ENCODE data around the gene SLC25A13.
"Not testable (repeated sequence)": the region's sequence is repeated elsewhere in the genome, so short reads cannot be mapped to it uniquely, and the experiment has no call there.

SLC25A13 gene

DNA sequence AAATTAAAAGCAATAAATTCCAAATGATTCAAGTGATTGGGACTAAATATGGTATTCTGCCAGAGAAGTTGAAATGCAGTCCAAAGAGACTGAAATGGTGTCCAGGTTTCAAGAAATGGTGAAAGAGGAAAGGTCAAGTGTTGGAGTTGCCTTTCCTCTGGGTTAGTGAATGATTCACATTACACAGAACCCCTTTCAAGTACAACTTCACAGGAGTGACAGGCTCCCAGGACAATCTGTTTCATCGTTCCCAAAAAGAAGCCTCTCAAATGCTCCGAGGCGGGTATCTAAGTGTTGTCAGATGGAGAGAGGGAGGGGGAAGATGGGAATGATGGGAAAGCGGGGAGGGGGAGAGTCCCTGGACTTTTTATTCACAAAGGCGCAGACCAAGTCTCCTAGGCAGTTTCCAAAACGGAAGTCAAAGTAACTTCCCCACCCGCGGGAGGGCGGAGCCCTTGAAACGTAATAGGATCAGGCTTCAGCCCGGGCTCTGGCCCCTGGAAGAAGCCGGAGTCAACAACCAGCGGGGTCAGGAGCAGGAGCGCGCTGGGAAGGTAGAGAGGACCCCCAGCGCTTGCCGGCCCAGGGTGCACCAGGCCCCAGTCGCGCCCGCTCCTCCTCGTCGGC, 754 bp downstream of the SLC25A13 start:
- peak; percentile 92 for DNase-seq

DNA sequence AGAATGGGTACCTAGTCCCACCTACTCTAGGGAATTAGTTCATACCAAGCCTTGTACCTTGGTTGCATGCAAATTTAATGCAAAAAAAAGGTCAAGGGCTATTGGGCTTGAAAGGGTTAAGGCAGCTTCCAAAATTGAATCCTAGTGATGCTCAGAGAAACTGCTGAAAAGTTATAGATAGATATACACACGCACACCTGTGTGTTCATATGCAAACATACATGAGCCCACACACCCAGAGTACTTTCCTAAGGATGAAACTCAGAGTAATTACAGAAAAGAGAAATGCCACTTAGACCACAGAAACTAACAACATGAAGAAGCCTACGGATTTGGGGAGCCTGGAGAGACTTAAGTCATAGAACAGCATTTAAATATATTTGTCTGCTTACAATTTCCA, 1.5 kb downstream of the SLC25A13 start:
- no peak for DNase-seq

DNA sequence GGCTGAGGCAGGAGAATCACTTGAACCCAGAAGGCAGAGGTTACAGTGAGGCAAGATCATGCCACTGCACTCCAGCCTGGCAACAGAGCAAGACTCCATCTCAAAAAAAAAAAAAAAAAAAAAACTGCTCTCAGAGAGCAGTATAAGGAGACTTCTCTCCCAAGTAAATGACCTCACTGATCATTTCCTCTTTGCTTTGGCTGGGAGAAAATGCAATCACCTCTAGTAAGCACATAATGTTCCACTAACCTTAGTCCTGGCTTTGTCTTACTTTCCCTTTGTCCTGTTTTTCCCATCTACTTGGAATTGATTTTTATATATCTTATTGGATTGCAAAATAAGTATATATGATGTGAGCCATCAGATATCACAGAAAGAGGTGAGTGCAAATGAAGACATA, 2.5 kb downstream of the SLC25A13 start:
- no peak for DNase-seq

DNA sequence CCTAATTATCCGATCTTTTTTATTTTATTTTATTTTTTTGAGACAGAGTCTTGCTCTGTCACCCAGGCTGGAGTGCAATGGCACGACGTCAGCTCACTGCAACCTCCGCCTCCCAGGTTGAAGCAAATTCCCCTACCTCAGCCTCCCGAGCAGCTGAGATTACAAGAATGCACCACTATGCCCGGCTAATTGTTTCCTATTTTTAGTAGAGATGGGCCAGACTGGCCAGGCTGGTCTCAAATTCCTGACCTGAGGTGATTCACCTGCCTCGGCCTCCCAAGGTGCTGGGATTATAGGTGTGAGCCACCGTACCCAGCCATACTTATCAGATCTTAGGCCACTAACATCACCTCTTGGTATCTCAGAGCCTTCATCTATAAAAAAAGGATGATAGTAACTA, 4.9 kb downstream of the SLC25A13 start:
- DNase-seq, result no peak

DNA sequence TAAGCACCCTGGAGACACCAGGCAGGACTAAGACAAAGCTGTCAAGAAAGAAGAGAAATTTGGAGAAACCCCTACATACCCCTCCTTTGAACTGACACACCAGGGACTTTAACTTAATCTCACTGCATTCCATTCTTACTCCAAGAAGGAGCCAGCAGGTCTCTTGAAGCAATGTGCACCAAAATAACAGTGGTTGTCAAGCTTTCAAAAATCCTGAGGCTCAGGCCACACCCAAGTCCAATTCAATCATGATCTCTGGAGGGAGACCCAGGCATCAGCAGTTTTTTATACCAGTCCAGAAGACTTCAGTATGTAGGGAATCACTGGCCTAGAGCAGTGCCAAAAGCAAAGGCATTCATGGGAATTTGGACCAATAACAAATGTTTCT, 6.8 kb downstream of the SLC25A13 start:
- no peak for DNase-seq

DNA sequence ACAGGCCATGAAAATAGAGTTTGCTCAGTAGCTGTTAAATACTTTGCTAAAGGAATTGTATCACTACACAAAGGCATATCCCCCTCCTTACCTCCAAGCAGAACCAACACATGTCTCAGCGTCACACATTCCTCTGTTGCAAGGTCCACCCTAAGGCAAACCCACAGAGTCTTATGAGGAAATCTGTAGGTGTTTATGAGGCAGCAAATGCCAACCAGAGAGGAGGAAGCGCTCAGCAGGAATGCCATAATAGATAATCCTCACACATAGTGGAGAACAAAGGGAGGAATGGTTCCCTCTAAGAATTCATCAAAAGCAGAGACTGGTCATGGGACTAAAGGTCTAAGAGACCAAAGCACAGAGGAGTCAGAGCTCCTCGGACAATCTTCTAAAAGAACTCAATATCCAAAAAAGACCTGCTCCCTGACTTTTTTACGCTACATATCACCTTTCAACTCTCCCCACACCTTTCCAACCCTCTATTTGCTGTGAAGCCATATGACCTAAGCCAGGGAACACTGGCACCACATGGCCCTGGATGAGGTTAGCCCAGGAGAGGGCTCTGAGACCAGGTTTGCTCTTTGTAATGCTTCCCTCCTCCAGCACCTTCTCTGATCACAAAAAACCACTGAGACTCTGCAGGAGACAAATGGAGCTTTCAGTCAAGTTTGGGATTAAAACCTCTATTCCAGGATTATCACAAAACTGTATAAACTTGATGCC, 7.3 kb downstream of the SLC25A13 start:
- DNase-seq, result no peak

DNA sequence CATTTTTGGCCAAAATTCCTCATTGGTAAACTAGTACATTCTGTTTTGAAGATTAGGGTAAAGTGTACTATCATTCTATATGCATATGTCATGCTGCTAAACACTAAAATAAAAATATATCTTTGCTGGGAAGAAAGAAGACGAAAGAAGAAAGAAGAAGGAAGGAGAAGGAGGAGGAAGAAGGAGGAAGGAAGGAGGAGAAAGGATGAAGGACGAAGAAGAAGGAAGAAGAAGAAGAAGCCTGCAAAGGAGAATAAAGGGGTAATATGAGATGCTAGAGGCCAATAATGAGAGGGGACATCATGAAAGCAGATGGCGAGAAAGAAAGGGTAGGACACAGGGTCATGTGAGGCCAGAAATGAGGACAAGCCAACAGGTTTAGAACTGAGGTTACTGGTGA, 8.0 kb downstream of the SLC25A13 start:
- DNase-seq, result no peak

DNA sequence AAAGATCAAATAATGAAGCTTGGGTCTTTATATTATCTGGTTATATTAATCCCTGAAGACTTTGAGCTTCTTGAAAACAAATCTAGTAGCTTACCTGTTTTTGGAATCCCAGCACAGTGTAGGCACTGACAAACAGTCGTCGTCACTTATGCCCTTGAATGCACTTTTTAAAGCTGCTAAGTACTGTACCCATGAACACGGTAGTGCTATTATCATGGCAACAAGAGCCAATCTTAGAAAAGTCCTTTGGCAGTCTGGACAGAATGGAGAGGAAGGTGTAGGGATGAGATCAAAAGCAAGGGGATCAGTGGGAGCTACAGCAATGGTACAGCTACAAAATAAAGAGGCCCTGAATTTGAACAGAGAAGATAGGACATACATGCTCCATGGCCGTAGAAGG, 9.4 kb downstream of the SLC25A13 start:
- DNase-seq, result no peak

DNA sequence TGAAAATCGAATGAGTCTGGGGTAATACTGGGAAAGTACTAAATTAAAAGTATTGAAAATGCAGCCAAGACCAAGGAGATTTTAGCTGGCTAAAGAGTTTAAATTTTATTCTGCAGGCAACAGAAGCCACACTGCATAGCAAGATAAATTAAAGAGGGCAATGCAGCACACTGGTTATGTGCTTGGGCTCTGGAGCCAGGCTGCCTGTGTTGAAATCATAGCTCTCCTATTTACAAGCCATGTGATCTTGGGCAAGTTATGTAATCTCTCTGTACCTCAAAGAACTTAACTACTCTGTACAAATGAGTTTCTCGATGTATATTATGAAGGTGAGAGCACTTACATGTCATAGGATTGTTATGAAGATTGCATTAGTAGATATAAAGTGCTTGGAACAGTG, 9.9 kb downstream of the SLC25A13 start:
- DNase-seq, result no peak

DNA sequence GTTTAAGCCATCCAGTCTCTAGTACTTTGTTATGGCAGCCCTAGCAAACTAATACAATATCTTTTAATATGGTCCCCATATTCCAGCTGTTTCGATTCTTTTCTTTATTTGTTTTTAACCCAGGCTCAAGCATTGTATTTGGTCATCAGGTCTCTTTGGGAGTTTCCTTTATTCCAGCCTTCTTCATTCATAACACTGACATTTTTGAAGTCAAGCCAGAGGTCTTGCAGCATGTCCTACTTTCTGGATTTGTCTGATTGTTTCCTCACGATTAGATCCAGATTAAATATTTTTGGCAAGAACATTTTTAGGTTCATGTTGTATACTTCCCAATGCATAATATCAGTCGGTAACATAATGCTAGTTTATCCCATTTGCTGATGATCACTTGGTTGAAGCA, 11.8 kb downstream of the SLC25A13 start:
- no peak for DNase-seq

DNA sequence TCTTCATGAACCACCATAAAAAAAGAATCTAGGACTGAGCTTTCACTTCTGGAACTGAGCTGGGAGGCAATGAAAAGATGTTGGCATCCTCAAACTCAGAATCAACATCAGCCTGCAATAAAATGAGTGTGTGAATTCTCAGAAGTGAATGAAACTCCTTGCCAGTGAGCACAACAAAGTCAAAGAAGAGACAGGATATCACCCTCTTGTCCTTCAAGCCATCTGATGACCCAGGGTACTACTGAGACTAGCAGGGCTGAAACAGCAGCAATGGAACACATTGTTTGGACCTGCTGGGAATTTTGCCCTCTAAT, 13.0 kb downstream of the SLC25A13 start:
- no peak for DNase-seq

DNA sequence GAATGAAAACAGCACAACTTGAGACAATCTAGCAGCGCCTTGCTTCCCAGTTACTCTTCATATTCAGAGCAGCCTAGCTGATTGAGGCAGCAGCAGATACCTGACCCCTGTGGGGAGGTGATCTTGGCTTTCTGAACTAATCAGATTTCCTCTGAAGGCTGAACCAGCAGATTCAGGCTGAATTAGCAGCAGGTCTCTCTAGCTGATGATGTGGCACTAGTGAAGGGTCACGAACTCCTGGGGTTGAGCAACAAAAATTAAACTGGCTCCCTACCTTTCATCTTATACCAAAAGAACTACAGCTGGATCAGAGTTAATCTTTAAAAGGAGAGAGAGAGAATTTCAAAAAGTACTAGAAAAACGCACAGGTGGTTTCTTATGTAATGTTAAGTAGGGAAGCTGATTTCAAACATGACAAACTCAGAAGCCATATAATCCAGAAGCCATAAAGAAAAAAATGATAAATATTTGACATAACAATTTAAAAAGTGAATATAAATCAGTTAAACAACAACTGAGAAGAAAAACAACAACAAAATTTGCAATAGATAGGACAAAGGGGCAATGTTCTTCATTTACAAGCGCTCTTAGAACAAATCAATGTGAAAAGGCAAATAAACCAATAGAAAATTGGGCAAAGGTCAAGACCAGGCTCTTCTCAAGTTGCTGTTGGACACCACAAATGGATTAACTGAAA, 13.5 kb downstream of the SLC25A13 start:
- DNase-seq, result no peak

DNA sequence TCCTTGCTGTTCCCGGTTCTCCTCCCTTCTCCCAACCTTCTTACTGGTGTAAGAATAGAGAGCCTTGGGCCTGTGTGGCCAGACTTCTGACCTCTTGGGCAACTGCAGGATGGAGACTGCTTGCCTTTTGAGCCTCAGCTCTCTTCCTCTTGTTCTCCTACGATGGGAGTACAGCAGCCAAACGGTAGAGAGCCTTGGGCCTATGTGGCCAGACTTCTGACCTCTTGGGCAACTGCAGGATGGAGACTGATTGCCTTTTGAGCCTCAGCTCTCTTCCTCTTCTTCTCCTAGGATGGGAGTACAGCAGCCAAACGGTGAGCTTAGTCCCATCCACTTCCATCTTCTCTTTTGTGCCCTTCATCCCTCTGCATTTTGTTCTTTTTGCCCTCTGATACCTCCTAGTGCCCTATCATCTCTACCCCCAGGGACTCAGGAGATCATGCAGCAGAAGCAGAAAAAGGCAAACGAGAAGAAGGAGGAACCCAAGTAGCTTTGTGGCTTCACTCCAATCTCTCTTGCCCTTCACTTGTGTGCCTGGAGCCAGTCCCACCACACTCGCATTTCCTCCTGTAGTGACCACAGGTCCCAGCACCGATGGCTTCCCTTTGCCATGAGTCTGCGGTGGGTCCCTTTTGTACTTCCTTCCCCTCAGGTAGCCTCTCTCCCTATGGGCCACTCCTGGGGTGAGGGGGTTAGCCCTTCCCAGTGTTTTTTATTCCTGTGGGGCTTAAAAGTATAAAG, 15.3 kb downstream of the SLC25A13 start:
- no peak for DNase-seq

DNA sequence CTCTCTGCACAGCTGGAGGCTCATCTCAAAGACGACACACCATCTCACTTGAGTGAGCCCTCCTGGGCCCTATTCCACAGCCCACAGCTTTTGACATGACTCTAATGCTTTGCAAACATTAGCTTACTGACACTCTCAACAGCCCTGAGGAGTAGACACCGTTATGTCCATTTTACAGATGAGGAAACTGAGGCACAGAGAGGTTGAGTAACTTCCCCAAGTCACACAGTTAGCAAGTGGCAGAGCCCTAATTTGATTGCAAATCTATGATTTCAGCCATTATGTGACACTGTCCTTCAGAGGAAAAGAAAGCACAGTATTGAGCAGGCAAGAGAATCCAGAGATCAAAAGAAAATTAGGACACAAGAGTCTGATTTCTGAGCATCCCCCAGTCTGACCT, 16.0 kb downstream of the SLC25A13 start:
- no peak for DNase-seq

DNA sequence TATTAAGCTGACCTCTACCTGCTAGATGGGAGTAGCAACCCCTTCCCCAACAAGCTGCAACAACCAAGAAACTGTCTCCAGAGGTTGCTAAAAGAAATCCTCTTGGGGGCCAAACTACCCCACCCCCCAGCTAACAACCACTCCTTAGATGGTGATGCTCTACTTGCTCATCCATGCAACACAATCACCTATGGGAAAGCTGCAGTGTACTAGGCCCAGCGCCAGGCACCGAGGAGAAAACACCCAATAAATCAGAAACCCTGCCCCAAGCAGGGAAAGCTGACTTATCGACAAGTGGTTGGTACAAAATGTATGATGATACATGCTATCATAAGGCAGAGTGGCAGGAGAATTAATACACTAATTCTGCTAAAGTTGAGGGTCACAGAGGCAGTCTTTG, 17.3 kb downstream of the SLC25A13 start:
- DNase-seq, result no peak

DNA sequence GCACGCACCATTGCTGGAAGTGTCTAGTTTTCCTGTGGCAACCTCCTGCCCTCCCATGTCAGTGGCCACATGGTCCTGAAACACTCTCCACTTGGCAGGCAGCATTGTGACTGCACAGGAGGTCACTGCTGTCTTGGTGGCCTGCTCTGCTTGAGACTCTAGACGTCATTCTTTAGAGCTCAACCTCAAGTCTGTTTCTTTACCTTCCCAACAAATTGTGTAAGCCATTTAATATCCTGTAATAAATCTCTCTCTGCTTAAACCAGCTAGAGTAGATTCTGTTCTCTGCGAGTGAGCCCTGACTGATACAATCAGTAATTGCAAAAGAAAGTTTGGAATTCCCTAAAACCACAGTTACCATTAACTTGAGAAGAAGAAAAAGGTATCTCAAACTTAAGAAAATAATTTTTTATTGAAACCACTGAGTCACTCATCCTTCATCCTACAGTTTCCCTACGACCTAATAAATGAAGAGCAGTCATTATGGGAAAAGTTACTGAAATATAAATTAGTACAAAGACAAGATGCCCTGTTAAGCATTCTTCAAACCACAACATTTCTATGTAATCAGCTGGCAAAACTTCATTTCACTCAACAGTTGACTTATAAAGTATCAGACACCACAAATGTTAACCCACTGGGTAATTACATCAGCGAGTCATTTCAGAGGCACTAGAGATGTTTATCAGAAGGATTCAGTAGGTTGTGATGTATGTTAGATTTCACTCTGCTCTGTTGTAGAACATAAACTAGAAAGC, 18.0 kb downstream of the SLC25A13 start:
- DNase-seq, result no peak

DNA sequence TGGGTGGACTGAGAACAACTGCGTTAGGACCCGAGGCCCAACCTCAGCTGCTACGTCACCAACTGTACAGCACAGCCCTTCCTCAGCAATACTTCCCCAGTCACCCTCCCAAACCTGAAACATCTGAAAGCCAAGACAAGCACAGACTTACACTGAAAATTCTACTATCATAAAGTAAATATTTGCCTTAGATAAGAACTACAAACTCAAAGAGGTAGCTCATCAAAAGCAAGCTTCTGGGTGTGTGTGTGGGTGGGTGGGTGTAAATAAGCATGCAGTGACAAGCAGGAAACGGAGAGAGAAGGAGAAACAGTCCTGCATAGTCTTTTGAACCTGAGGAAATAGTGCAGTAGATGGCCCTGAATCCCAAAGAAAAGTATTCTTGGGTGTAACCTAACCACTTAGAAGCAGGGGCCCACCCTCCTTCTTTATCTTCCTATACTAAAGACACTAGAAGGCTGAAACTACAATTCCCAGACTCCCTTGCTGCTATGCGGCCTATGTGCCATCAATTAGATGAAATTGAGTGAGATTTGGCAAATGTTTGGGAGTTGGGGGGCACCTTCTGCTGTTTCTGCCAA, 18.7 kb downstream of the SLC25A13 start:
- DNase-seq, result no peak

DNA sequence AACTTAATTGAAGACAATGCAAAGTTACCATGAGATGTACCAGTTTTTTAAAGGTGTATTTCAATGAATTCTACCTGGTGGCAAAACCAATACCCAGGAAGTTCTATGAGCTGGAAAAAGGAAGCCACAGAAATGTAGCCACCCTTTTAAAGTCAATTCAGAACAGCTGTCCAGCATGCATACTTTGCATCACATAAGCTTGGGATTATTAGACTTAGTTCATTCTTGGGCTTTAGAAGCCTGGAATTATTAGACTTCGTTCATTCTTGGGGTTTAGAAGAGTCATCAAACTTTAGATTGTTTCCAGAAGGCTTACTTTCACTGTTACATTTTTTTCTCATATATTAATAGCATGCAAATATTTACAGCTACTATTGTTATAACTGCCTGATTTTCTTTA, 20.9 kb downstream of the SLC25A13 start:
- DNase-seq, result no peak

DNA sequence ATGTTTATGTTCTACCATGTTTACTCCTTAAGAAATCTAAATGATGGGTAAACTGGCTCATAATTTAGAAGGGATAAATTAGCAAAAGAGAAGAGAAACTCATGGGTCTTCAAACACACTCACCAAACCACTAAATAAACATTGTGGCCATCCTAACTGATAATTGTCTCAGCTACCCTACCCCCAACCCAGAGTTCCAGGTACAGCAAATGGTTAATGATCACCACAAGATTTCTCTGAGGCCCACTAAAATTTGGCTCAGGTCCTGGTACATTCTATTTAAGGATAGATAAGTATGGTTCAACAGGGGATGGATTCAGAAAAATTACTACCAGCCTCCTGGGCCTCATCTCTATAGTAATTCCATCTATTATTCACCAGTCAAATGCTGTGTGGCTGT, 21.4 kb downstream of the SLC25A13 start:
- no peak for DNase-seq

DNA sequence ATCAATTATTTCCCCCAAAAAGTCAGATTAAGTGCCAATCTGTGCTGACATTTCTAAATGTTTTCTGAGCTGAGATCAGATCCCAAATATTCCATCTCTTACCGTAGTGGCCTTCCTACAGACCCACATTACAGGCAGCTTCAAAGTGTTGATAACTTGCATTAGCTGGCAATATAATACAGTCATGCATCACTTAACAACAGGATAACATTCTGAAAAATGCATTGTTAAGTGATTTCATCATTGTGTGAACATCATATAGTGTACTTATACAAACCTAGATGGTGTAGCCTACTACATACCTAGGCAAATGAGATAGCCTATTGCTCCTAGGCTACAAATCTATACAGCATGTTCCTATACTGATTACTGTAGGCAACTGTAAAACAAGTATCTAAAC, 22.4 kb downstream of the SLC25A13 start:
- no peak for DNase-seq

DNA sequence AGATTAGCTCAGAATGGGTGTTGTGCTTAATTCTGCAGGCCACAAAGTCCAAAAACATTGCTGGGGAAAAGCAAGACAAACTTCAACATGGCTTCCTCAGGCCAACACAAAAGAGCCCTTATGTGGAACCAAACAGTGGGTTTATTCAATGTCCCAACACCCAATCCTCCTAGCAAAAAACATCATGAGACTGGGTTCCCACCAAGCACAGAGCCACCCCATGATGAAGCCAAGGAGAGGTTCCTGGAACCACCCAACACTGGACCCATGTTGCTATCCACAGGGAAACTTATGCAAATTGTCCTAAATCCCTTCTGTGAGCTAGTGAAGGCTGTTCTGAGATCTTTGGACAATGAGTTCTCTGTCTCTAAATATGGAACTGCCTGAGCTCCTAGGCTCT, 24.0 kb downstream of the SLC25A13 start:
- no peak for DNase-seq

DNA sequence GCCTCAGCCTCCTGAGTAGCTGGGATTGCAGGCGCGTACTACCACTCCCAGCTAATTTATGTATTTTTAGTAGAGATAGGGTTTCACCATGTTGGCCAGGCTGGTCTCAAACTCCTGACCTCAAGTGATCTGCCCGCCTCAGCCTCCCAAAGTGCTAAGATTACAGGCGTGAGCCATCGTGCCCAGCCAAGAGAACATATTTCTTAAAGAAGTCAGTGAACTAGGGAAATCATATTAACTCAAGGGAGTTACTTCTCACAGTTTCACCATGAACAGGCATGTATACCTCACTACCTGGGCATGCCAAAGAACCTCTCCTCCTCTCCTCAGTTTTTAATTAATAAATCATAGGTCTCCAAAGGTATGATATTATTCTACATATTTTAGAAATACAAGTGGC, 24.5 kb downstream of the SLC25A13 start:
- DNase-seq, result not testable (repeated sequence)

DNA sequence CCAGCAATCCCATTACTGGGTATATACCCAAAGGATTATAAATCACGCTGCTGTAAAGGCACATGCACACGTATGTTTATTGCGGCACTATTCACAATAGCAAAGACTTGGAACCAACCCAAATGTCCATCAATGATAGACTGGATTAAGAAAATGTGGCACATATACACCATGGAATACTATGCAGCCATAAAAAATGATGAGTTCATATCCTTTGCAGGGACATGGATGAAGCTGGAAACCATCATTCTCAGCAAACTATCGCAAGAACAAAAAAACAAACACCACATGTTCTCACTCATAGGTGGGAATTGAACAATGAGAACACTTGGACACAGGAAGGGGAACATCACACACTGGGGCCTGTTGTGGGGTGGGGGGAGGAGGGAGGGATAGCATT, 28.0 kb downstream of the SLC25A13 start:
- not testable (repeated sequence) for DNase-seq
